NCI-H774 (cell line): ENCODE results near the gene FPR1.
"Not testable (repeated sequence)": the region's sequence is repeated elsewhere in the genome, so short reads cannot be mapped to it uniquely, and the experiment has no call there.

Source experiments
- DNase-seq: peaks from one replicate; lab custom pipeline; 2025; lab: John Stamatoyannopoulos, UW

The FPR1 gene

GRCh38 chr19:51779181-51779580 lies 27.5 kb upstream of the FPR1 start:
- no peak for DNase-seq

GRCh38 chr19:51777570-51778462 lies 26.1 kb upstream of the FPR1 start:
- peak; percentile 67 for DNase-seq

- DNase-seq = not testable (repeated sequence)
Measured at GRCh38 chr19:51776561-51776960, 24.9 kb upstream of the FPR1 start.

GRCh38 chr19:51772977-51773376 lies 21.3 kb upstream of the FPR1 start:
- no peak for DNase-seq

GRCh38 chr19:51771376-51772130 lies 19.9 kb upstream of the FPR1 start:
- no peak for DNase-seq

GRCh38 chr19:51766461-51766860 lies 14.8 kb upstream of the FPR1 start:
- no peak for DNase-seq

GRCh38 chr19:51765086-51765485 lies 13.4 kb upstream of the FPR1 start:
- DNase-seq = no peak

- DNase-seq = no peak
Measured at GRCh38 chr19:51761696-51762095, 10.0 kb upstream of the FPR1 start.

- DNase-seq = no peak
Measured at GRCh38 chr19:51760697-51761356, 9.1 kb upstream of the FPR1 start, which contains the start of gene FPR2. FPR2 (plus strand) TSS chr19:51761180; CDS start chr19:51768659, 7,479 bp downstream.

GRCh38 chr19:51755571-51755970 lies 3.9 kb upstream of the FPR1 start:
- no peak for DNase-seq

- DNase-seq = no peak
Measured at GRCh38 chr19:51754770-51755169, 3.1 kb upstream of the FPR1 start.

GRCh38 chr19:51754109-51754508 lies 2.4 kb upstream of the FPR1 start:
- no peak for DNase-seq

- DNase-seq = no peak
Measured at GRCh38 chr19:51750400-51751094, 1.1 kb downstream of the FPR1 start.

- no peak for DNase-seq
Measured at GRCh38 chr19:51749979-51750378, 1.7 kb downstream of the FPR1 start.

GRCh38 chr19:51746731-51747130 lies 4.9 kb downstream of the FPR1 start:
- no peak for DNase-seq

- no peak for DNase-seq
Measured at GRCh38 chr19:51743405-51743804, 8.3 kb downstream of the FPR1 start.

GRCh38 chr19:51742789-51743188 lies 8.9 kb downstream of the FPR1 start:
- no peak for DNase-seq

- DNase-seq = no peak
Measured at GRCh38 chr19:51740356-51740755, 11.3 kb downstream of the FPR1 start.

GRCh38 chr19:51739466-51740213 lies 12.0 kb downstream of the FPR1 start:
- no peak for DNase-seq

GRCh38 chr19:51738523-51738922 lies 13.2 kb downstream of the FPR1 start:
- not testable (repeated sequence) for DNase-seq

- DNase-seq = no peak
Measured at GRCh38 chr19:51737924-51738323, 13.8 kb downstream of the FPR1 start.
